GM12864 (cell line): ENCODE measurements around the gene RAB9B.
"Not testable (repeated sequence)": the region's sequence is repeated elsewhere in the genome, so short reads cannot be mapped to it uniquely, and the experiment has no call there.

ENCODE experiments used
- DNase-seq: peaks from one replicate; pipeline ENCODE4 v3.0.0-alpha.2; 2011; ENCODE audit warnings: low read depth
- H3K4me3 ChIP-seq: 2 replicates; pipeline ENCODE4 v1.5.1; 2011; ENCODE audit warnings: mild to moderate bottlenecking, low read depth, low read length, control low read depth
- CTCF ChIP-seq: IDR thresholded peaks from 2 replicates; pipeline ENCODE4 v1.5.1; 2011; ENCODE audit warnings: low read depth, mild to moderate bottlenecking, moderate library complexity, low read length, control low read depth, inconsistent platforms; ENCODE audit errors: missing control alignments

RAB9B gene

GRCh38 chrX:103830848-103831247 lies 1.2 kb downstream of the RAB9B start:
- DNase-seq, result no peak
- TF ChIP-seq CTCF, result no peak
- H3K4me3 ChIP-seq, result no peak overlapping the region

- H3K4me3 ChIP-seq, result no peak overlapping the region
- no peak for TF ChIP-seq CTCF
- no peak for DNase-seq
Observed at GRCh38 chrX:103828529-103828928, 3.5 kb downstream of the RAB9B start.

GRCh38 chrX:103825881-103826280 lies 6.2 kb downstream of the RAB9B start:
- no peak for DNase-seq
- no peak overlapping the region for H3K4me3 ChIP-seq
- TF ChIP-seq CTCF, result no peak

GRCh38 chrX:103823591-103823990 lies 8.5 kb downstream of the RAB9B start:
- no peak for DNase-seq
- H3K4me3 ChIP-seq, result no peak overlapping the region

GRCh38 chrX:103820802-103821201 lies 11.3 kb downstream of the RAB9B start:
- DNase-seq, H3K4me3 ChIP-seq: not testable (repeated sequence)

More at GRCh38 chrX:103823591-103823990, 8.5 kb downstream of the RAB9B start:
- no peak for TF ChIP-seq CTCF

GRCh38 chrX:103818842-103819619 lies 13.0 kb downstream of the RAB9B start:
- no peak for TF ChIP-seq CTCF
- H3K4me3 ChIP-seq, result no peak overlapping the region
- no peak for DNase-seq

- no peak for DNase-seq
- peak; percentile 24 for TF ChIP-seq CTCF
- H3K4me3 ChIP-seq, result no peak overlapping the region
Observed at GRCh38 chrX:103817502-103817901, 14.6 kb downstream of the RAB9B start.

- H3K4me3 ChIP-seq, DNase-seq: not testable (repeated sequence)
Observed at GRCh38 chrX:103817101-103817500, 15.0 kb downstream of the RAB9B start.
